Keratinocyte (primary cell): Measurements from ENCODE around the gene PARP14. TPM values are rescaled to one million over a fixed set of nuclear protein-coding genes. Genes with fewer than 3 reads are reported as not detected.

ENCODE experiments used
- DNase-seq: peaks from one replicate; pipeline ENCODE4 v3.0.0-alpha.2; 2011; ENCODE audit warnings: low read depth, missing footprints, low spot score
- FAIRE-seq: peaks from 2 replicates; lab custom pipeline; 2011; peaks lifted over from hg19 to GRCh38; lab: Jason Lieb, UNC
- H2AFZ ChIP-seq: 2 replicates; pipeline ENCODE4 v1.6.0; 2012; ENCODE audit warnings: low read length, control low read depth, inconsistent platforms; ENCODE audit not compliant: control insufficient read depth
- H3K27ac ChIP-seq: 2 replicates; pipeline ENCODE4 v1.5.1; 2011; ENCODE audit warnings: low read length; ENCODE audit not compliant: control insufficient read depth, insufficient read depth
- H3K27me3 ChIP-seq: 3 replicates; pipeline ENCODE4 v1.6.0; 2011; ENCODE audit warnings: low read length; ENCODE audit not compliant: control insufficient read depth, insufficient read depth; ENCODE audit errors: extremely low read depth
- H3K36me3 ChIP-seq, 2 experiments: 2 replicates in 1 of 2; 3 replicates in 1 of 2; pipeline ENCODE4 v1.5.1; 2011; ENCODE audit warnings: low read length in 2 of 2, mild to moderate bottlenecking in 1 of 2; ENCODE audit not compliant: control insufficient read depth in 2 of 2, insufficient read depth in 2 of 2; ENCODE audit errors: extremely low read depth in 1 of 2
- H3K4me1 ChIP-seq: 3 replicates; pipeline ENCODE4 v1.5.1; 2011; ENCODE audit warnings: low read length; ENCODE audit not compliant: control insufficient read depth, insufficient read depth; ENCODE audit errors: extremely low read depth
- H3K4me2 ChIP-seq: 3 replicates; pipeline ENCODE4 v1.6.0; 2011; ENCODE audit warnings: low read depth, low read length; ENCODE audit not compliant: control insufficient read depth, insufficient read depth; ENCODE audit errors: extremely low read depth
- H3K4me3 ChIP-seq, 3 experiments: fragments of 200-600 bp in 1 of 3; sonication (generic) in 1 of 3; 2 replicates in 2 of 3; 3 replicates in 1 of 3; pipeline ENCODE4 v1.5.1; 2011 to 2016; ENCODE audit warnings: low read length in 3 of 3, mild to moderate bottlenecking in 3 of 3, control low read depth in 2 of 3, inconsistent platforms in 1 of 3, low read depth in 1 of 3, mixed read lengths in 1 of 3, mixed run types in 1 of 3, moderate library complexity in 1 of 3; ENCODE audit not compliant: control insufficient read depth in 2 of 3, insufficient read depth in 2 of 3; ENCODE audit errors: extremely low read depth in 1 of 3
- H3K79me2 ChIP-seq: 2 replicates; pipeline ENCODE4 v1.6.0; 2012; ENCODE audit warnings: low read length; ENCODE audit not compliant: control insufficient read depth, insufficient read depth
- H3K9ac ChIP-seq: 3 replicates; pipeline ENCODE4 v1.6.0; 2011; ENCODE audit warnings: low read length; ENCODE audit not compliant: control insufficient read depth, insufficient read depth; ENCODE audit errors: extremely low read depth
- H3K9me1 ChIP-seq: 3 replicates; pipeline ENCODE4 v1.6.0; 2011; ENCODE audit warnings: low read length; ENCODE audit not compliant: control insufficient read depth, insufficient read depth; ENCODE audit errors: extremely low read depth
- H3K9me3 ChIP-seq: 2 replicates; pipeline ENCODE4 v1.5.1; 2012; ENCODE audit warnings: low read depth, low read length; ENCODE audit not compliant: control insufficient read depth
- H4K20me1 ChIP-seq: 3 replicates; pipeline ENCODE4 v1.6.0; 2011; ENCODE audit warnings: low read length; ENCODE audit not compliant: control insufficient read depth, insufficient read depth; ENCODE audit errors: extremely low read depth
- EZH2 ChIP-seq: IDR thresholded peaks from one replicate; pipeline ENCODE4 v1.6.1; 2012; ENCODE audit warnings: inconsistent platforms, mild to moderate bottlenecking, low read length, moderate library complexity
- dilution Hi-C: fragments of 300-500 bp; cut with MboI; formaldehyde crosslinking; loops from one replicate; pipeline ENCODE4 v1.7.0; 2020; ENCODE audit warnings: low sequenced_read_pairs; ENCODE audit not compliant: extremely low pct_ligation_motif_present
- polyA plus RNA-seq, 5 experiments: library from polyadenylated mRNA; depleted of rRNA in 3 of 5; stranded (reverse) in 3 of 5; stranded (forward) in 1 of 5; unstranded in 1 of 5; fragments of >200 nt; gene quantifications; 1 replicate in 1 of 5; 2 replicates in 3 of 5; 3 replicates in 1 of 5; pipeline versions ENCODE4 v1.2.1 to v1.2.3, GENCODE V29; 2011 to 2012; ENCODE audit warnings: missing spikeins in 2 of 5, low read depth in 1 of 5, low replicate concordance in 1 of 5
- TF ChIP-seq, protein P1 (sequence below), 3 experiments: IDR thresholded peaks in 1 of 3; conservative IDR thresholded peaks in 1 of 3; optimal IDR thresholded peaks in 1 of 3; 2 replicates in 2 of 3; 3 replicates in 1 of 3; pipeline versions ENCODE3 to v1.5.1; 2011; ENCODE audit warnings: low read length in 3 of 3, mild to moderate bottlenecking in 3 of 3, moderate library complexity in 2 of 3, control low read depth in 1 of 3, inconsistent platforms in 1 of 3; ENCODE audit not compliant: insufficient read depth in 2 of 3; ENCODE audit errors: extremely low read depth in 1 of 3

Gene PARP14
- polyA plus RNA-seq, 1 donor (not counting 4 experiments of a cell fraction or from before 2014, with no cell fraction given): 25.7 TPM

DNA sequence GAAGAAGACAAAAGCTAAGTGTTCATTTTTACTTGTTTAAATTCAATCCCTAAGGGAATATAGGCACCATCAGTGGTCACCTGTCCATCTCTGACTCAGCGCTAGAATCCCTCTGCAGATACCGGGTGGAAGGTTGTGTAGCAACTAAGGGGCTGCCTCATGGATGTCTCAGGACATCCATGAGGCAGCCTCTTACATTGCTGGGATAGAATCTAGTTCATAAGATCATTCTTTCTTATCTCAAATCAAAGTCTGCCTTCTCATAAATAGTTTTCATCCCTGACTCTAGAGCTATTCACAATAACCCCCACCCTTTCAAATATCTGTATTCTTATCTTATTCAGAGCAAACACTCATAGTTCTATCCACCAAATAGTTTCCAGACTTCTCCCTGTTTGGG is 74.9 kb downstream of the PARP14 start:
- Histone ChIP-seq H3K4me2 (no peak overlapping the region), H3K79me2 (no peaks in the 10 kb centered on the region), H3K9me1 (no peaks in the 10 kb centered on the region), H3K9ac (no peak overlapping the region), H3K4me3 (no peak overlapping the region), H3K36me3 (peaks cover 4 to 12% of the 10 kb centered on the region in 2 experiments), H3K27me3 (no peaks in the 10 kb centered on the region), H3K9me3 (no peaks in the 10 kb centered on the region), H3K4me1 (no peaks in the 10 kb centered on the region), H3K27ac (no peak overlapping the region), H4K20me1 (no peaks in the 10 kb centered on the region), H2AFZ (no peak overlapping the region)
- no peak for TF ChIP-seq EZH2
- TF ChIP-seq, protein P1, sequence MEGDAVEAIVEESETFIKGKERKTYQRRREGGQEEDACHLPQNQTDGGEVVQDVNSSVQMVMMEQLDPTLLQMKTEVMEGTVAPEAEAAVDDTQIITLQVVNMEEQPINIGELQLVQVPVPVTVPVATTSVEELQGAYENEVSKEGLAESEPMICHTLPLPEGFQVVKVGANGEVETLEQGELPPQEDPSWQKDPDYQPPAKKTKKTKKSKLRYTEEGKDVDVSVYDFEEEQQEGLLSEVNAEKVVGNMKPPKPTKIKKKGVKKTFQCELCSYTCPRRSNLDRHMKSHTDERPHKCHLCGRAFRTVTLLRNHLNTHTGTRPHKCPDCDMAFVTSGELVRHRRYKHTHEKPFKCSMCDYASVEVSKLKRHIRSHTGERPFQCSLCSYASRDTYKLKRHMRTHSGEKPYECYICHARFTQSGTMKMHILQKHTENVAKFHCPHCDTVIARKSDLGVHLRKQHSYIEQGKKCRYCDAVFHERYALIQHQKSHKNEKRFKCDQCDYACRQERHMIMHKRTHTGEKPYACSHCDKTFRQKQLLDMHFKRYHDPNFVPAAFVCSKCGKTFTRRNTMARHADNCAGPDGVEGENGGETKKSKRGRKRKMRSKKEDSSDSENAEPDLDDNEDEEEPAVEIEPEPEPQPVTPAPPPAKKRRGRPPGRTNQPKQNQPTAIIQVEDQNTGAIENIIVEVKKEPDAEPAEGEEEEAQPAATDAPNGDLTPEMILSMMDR (optimal IDR thresholded peaks at IDR 0.05 in 1 of 3, IDR thresholded peaks at IDR 0.05 in 1 of 3, conservative IDR thresholded peaks at IDR 0.05 in 1 of 3; ENCODE audit: extremely low read depth in 1 of 3, insufficient read depth in 2 of 3, low read length in 3 of 3): no peak
- dilution Hi-C loops: no loop called here
- DNase-seq (no peak), FAIRE-seq (no peak)

DNA sequence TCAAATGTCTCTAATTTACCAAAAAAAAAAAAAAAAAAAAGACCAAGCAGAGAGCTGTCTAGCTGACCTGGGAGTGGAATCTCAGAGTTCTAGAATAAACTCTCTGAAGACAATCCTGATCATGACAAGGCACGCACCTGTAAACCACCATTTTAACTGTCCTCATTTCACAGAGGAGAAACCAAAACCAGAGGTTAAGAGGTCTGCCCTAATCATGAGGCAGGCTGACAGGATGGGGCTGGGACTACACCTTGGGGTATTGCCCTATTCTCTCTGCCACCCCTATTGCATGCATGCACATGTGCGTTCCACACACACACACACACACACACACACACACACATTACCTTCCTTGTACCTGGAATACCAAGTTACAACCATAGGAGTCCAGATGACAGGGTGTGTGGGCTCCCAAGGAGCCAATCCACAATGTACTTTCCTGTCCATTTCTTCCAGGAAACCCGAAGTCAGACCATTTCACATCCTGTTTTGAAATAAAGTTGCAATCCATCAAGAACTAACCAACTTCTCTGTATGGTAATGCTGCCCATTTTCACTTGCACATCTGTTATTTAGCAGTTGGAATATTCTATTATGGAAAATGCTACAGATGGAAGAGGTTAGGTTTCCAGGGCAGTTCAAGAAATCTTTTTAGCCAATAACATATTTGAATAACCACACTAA is 78.4 kb downstream of the PARP14 start:
- no peak overlapping the region for H3K27ac ChIP-seq
- no peak overlapping the region for H3K4me2 ChIP-seq
- H3K9me3 ChIP-seq: no peaks in the 10 kb centered on the region
- H4K20me1 ChIP-seq: no peaks in the 10 kb centered on the region
- no peak for DNase-seq
- no peaks in the 10 kb centered on the region for H3K27me3 ChIP-seq
- dilution Hi-C loops: no loop called here
- no peaks in the 10 kb centered on the region for H3K4me1 ChIP-seq
- H2AFZ ChIP-seq: no peak overlapping the region
- no peaks in the 10 kb centered on the region for H3K79me2 ChIP-seq
- H3K4me3 ChIP-seq: no peak overlapping the region
- FAIRE-seq: no peak
- no peak for TF ChIP-seq EZH2
- TF ChIP-seq, protein P1 (optimal IDR thresholded peaks at IDR 0.05 in 1 of 3, IDR thresholded peaks at IDR 0.05 in 1 of 3, conservative IDR thresholded peaks at IDR 0.05 in 1 of 3; ENCODE audit: extremely low read depth in 1 of 3, insufficient read depth in 2 of 3, low read length in 3 of 3): no peak
- no peak overlapping the region for H3K9ac ChIP-seq
- peaks cover 4 to 12% of the 10 kb centered on the region in 2 experiments for H3K36me3 ChIP-seq
- no peaks in the 10 kb centered on the region for H3K9me1 ChIP-seq
